ENCODE measurements around the gene RBM15. TPM values are rescaled to one million over a fixed set of nuclear protein-coding genes. Genes with fewer than 3 reads are reported as not detected.

Gene RBM15
- total RNA-seq, 1 experiment from 2014 or later = 44.0 TPM

DNA sequence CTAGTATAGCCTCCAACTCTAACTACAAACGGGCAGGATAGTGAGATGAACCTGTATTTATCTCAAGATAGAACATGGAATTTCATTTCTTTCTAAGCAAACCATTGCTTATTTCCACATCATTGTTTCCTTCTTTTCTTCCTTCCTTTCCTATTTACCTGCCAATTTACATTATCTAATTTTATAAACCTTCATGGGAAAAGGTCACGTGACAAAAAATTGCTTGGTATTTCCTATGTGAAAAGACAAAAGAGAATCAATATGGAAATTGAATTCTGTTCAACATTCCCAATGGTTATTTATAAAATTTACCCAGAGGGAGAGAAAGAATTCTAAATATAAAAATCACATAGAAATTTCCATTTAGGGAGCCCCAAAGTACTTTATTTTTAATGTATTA is 22.4 kb upstream of the RBM15 start:
- H3K36me3 ChIP-seq (ENCODE audit: control insufficient read depth in 1 of 2, insufficient read depth in 2 of 2, low read length in 2 of 2) = no peaks in the 10 kb centered on the region
- intact Hi-C loops (cut with micrococcal nuclease) = no loop called here
- no peak for TF ChIP-seq JUND (IDR thresholded peaks at IDR 0.05)
- TF ChIP-seq YY1 (IDR thresholded peaks at IDR 0.05; ENCODE audit: extremely low read depth, insufficient replicate concordance, low read depth, low read length) = no peak
- TF ChIP-seq EZH2 (IDR thresholded peaks at IDR 0.05) = no peak
- TF ChIP-seq, protein P1, sequence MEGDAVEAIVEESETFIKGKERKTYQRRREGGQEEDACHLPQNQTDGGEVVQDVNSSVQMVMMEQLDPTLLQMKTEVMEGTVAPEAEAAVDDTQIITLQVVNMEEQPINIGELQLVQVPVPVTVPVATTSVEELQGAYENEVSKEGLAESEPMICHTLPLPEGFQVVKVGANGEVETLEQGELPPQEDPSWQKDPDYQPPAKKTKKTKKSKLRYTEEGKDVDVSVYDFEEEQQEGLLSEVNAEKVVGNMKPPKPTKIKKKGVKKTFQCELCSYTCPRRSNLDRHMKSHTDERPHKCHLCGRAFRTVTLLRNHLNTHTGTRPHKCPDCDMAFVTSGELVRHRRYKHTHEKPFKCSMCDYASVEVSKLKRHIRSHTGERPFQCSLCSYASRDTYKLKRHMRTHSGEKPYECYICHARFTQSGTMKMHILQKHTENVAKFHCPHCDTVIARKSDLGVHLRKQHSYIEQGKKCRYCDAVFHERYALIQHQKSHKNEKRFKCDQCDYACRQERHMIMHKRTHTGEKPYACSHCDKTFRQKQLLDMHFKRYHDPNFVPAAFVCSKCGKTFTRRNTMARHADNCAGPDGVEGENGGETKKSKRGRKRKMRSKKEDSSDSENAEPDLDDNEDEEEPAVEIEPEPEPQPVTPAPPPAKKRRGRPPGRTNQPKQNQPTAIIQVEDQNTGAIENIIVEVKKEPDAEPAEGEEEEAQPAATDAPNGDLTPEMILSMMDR (IDR thresholded peaks at IDR 0.05 in 2 of 3, conservative IDR thresholded peaks at IDR 0.05 in 1 of 3; ENCODE audit: borderline replicate concordance in 1 of 3, insufficient read depth in 1 of 3, low read depth in 2 of 3, low read length in 2 of 3) = no peak
- no peak overlapping the region for H3K4me2 ChIP-seq (ENCODE audit: low read length)
- POLR2A ChIA-PET = no interaction called here
- peaks cover 7 to 18% of the 10 kb centered on the region in 2 experiments; a peak in 2 of 4 replicates for H3K4me1 ChIP-seq (ENCODE audit: control insufficient read depth in 1 of 2, insufficient read depth in 2 of 2, low read length in 2 of 2)
- RAD21 ChIA-PET (ENCODE audit: low non-redundant PET in 1 of 2, low total read pairs in 2 of 2, uncharacterized antibody in 2 of 2, unreplicated experiment in 2 of 2) = no interaction called here
- H3K9ac ChIP-seq (ENCODE audit: low read length) = no peak overlapping the region
- H4K20me1 ChIP-seq (ENCODE audit: insufficient read depth) = no peaks in the 10 kb centered on the region
- no peak for ATAC-seq
- no peak overlapping the region for H2AFZ ChIP-seq (ENCODE audit: low read depth, low read length, poor library complexity, severe bottlenecking)
- H3K79me2 ChIP-seq (ENCODE audit: insufficient read depth, low read length) = no peaks in the 10 kb centered on the region
- H3K9me3 ChIP-seq (ENCODE audit: control insufficient read depth in 1 of 2, insufficient read depth in 1 of 2, low read depth in 1 of 2, low read length in 2 of 2) = no peaks in the 10 kb centered on the region
- no peak overlapping the region for H3K4me3 ChIP-seq (replicated peaks in 1 of 2; ENCODE audit: low read depth in 1 of 2, low read length in 2 of 2)
- no peak overlapping the region for H3K27ac ChIP-seq (ENCODE audit: low read depth, low read length)
- CTCF ChIA-PET = interaction anchor here (0.6 to 4.5 kb wide), 5 partner anchors 110 to 147 kb away, joined by 3 to 36 read pairs (median 7); no protein-coding TSS in a partner anchor
- no TSS peak for BruUV-seq (replicated peaks)
- no peak for DNase-seq (ENCODE audit: low read depth, low spot score)
- H3K9me2 ChIP-seq (ENCODE audit: insufficient read depth) = no peaks in the 10 kb centered on the region
- H3K27me3 ChIP-seq (ENCODE audit: insufficient read depth, low read length) = no peaks in the 10 kb centered on the region

DNA sequence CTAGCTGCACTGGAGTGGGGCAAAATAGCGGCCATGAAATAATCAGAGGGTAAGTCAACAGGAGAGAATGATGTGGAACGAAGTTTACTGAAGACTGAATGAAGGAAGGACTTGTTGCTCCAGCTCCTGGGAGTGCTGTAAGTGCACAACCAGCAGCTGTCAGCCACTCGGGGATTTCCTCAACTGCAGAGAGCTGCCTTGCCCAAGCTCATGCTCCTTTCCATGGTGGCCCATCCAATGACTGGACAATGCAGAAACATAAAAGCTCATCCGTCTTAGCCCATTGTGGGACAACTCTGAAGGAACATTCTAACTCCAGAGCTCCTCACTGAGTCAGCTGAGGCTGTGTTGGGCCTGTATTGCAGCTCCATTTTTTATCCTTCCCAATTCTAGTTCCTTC is 21.1 kb upstream of the RBM15 start:
- ChIA-PET POLR2A (no interaction called here), CTCF (interaction anchor here (1.0 to 4.5 kb wide), 7 partner anchors 21 to 176 kb away, joined by 3 to 36 read pairs (median 7); partner anchors contain the start of genes KCNC4 and RBM15), RAD21 (ENCODE audit: low non-redundant PET in 1 of 2, low total read pairs in 2 of 2, uncharacterized antibody in 2 of 2, unreplicated experiment in 2 of 2) (interaction anchor here in 1 of 2 experiments (1.3 kb wide), 1 partner anchor 110 kb away, joined by 5 read pairs; no protein-coding TSS in a partner anchor)
- no peak overlapping the region for H3K27ac ChIP-seq (ENCODE audit: low read depth, low read length)
- H3K4me3 ChIP-seq (replicated peaks in 1 of 2; ENCODE audit: low read depth in 1 of 2, low read length in 2 of 2) = no peak overlapping the region
- H3K4me1 ChIP-seq (ENCODE audit: control insufficient read depth in 1 of 2, insufficient read depth in 2 of 2, low read length in 2 of 2) = peaks cover 7 to 11% of the 10 kb centered on the region in 2 experiments; a peak in 2 of 4 replicates
- H3K79me2 ChIP-seq (ENCODE audit: insufficient read depth, low read length) = no peaks in the 10 kb centered on the region
- H3K9me3 ChIP-seq (ENCODE audit: control insufficient read depth in 1 of 2, insufficient read depth in 1 of 2, low read depth in 1 of 2, low read length in 2 of 2) = no peaks in the 10 kb centered on the region
- ATAC-seq = no peak
- H3K9me2 ChIP-seq (ENCODE audit: insufficient read depth) = no peaks in the 10 kb centered on the region
- H3K27me3 ChIP-seq (ENCODE audit: insufficient read depth, low read length) = no peaks in the 10 kb centered on the region
- DNase-seq (ENCODE audit: low read depth, low spot score) = no peak
- no TSS peak for BruUV-seq (replicated peaks)
- no peak overlapping the region for H2AFZ ChIP-seq (ENCODE audit: low read depth, low read length, poor library complexity, severe bottlenecking)
- TF ChIP-seq ELF1 (IDR thresholded peaks at IDR 0.05; ENCODE audit: borderline replicate concordance, low read depth) (no peak), ZFX (IDR thresholded peaks at IDR 0.05) (no peak), TCF7L2 (IDR thresholded peaks at IDR 0.05; ENCODE audit: borderline replicate concordance, extremely low read depth, insufficient read depth, insufficient read length) (no peak)
- no peak overlapping the region for H3K9ac ChIP-seq (ENCODE audit: low read length)
- no peaks in the 10 kb centered on the region for H3K36me3 ChIP-seq (ENCODE audit: control insufficient read depth in 1 of 2, insufficient read depth in 2 of 2, low read length in 2 of 2)
- H3K4me2 ChIP-seq (ENCODE audit: low read length) = no peak overlapping the region
- intact Hi-C loops (cut with micrococcal nuclease) = no loop called here
- H4K20me1 ChIP-seq (ENCODE audit: insufficient read depth) = no peaks in the 10 kb centered on the region
